Breast epithelium (tissue), 3 donors: ENCODE data around the gene BCAS2.

Experiments used
- CTCF ChIP-seq, 3 donors: fragments of 450-650 bp; IDR thresholded peaks; one replicate each; pipeline ENCODE4 v1.5.1; 2016 to 2017; ENCODE audit warnings: antibody characterized with exemption in 3 of 3, mild to moderate bottlenecking in 3 of 3, moderate library complexity in 3 of 3
- POLR2A ChIP-seq: fragments of 450-650 bp; IDR thresholded peaks from one replicate; pipeline ENCODE4 v1.6.1; 2016; ENCODE audit warnings: antibody characterized with exemption, mild to moderate bottlenecking, moderate library complexity
- POLR2AphosphoS5 ChIP-seq, 3 donors: sonication (generic); formaldehyde crosslinking; IDR thresholded peaks; one replicate each; pipeline ENCODE4 v1.6.1; 2017; ENCODE audit warnings: antibody characterized with exemption in 3 of 3

DNA sequence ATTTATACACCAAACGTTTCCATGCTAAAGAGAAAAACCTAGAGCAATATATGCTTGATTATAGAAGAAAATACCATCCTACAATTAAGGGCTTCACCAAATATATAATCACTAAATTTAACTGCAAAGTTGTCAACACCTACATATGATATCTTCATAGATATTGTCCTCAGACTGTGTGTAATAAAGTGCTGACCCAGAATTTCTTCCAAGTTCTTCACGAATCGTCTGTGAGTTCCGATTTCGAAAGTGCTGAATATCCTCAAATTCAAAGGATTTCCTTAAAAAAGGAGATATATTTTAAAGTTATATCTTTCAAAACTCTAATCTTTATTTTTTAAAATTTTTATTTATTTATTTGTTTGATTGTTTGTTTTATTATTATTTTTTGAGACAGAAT is 41.9 kb upstream of the BCAS2 start:
- TF ChIP-seq CTCF (IDR thresholded peaks at IDR 0.05) (no peak), POLR2A (no peak), POLR2AphosphoS5 (IDR thresholded peaks at IDR 0.05) (no peak)
